Measurements from ENCODE around the gene ELP5.
"Not testable (repeated sequence)": the region's sequence is repeated elsewhere in the genome, so short reads cannot be mapped to it uniquely, and the experiment has no call there.

DNA sequence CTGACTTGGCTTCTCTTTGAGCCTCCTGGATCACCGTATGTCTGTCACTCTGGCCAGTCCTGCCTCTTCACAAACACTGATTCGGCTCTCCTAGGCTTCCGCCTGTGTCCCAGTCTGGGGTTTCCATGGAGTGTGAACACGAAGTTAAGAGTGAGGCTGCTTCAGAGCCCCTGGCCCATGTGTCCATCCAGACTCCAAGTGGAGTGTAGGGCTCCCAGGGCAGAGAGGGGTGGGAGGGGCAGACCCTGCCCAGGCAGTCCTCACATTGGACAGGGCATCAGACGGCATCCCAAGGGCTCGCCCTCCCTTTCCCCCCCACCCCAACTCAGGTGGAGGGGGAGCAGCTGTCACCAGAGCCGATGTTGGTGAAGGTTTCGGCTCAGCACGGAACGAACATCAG, 8.2 kb upstream of the ELP5 start:
- TF ChIP-seq NRF1 (IDR thresholded peaks at IDR 0.05; ENCODE audit: low read depth, low read length) = not testable (repeated sequence)
- TF ChIP-seq, protein P1, sequence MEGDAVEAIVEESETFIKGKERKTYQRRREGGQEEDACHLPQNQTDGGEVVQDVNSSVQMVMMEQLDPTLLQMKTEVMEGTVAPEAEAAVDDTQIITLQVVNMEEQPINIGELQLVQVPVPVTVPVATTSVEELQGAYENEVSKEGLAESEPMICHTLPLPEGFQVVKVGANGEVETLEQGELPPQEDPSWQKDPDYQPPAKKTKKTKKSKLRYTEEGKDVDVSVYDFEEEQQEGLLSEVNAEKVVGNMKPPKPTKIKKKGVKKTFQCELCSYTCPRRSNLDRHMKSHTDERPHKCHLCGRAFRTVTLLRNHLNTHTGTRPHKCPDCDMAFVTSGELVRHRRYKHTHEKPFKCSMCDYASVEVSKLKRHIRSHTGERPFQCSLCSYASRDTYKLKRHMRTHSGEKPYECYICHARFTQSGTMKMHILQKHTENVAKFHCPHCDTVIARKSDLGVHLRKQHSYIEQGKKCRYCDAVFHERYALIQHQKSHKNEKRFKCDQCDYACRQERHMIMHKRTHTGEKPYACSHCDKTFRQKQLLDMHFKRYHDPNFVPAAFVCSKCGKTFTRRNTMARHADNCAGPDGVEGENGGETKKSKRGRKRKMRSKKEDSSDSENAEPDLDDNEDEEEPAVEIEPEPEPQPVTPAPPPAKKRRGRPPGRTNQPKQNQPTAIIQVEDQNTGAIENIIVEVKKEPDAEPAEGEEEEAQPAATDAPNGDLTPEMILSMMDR (IDR thresholded peaks at IDR 0.05) = not testable (repeated sequence)

All from SK-N-SH (cell line).